Gastrocnemius medialis (tissue), 4 donors: ENCODE data around the gene INPP5A.

Source experiments
- CTCF ChIP-seq, 5 experiments: fragments of 450-650 bp in 3 of 5; fragments of 200-600 bp in 2 of 5; sonication (generic) in 2 of 5; IDR thresholded peaks in 4 of 5; conservative IDR thresholded peaks in 1 of 5; 1 replicate in 4 of 5; 2 replicates in 1 of 5; pipeline ENCODE4 v1.5.1; 2016 to 2019; ENCODE audit warnings: antibody characterized with exemption in 5 of 5, mild to moderate bottlenecking in 3 of 5, moderate library complexity in 3 of 5
- POLR2A ChIP-seq, 2 donors: fragments of 450-650 bp; IDR thresholded peaks; one replicate each; pipeline ENCODE4 v1.6.1; 2017; ENCODE audit warnings: antibody characterized with exemption in 2 of 2, mild to moderate bottlenecking in 2 of 2, moderate library complexity in 2 of 2

GRCh38 chr10:132614431-132615340 is 77.1 kb downstream of the INPP5A start:
- no peak for TF ChIP-seq CTCF (IDR thresholded peaks at IDR 0.05 in 4 of 5, conservative IDR thresholded peaks at IDR 0.05 in 1 of 5)
- TF ChIP-seq POLR2A (IDR thresholded peaks at IDR 0.05): no peak
